ENCODE data around the gene CLIC3.

The CLIC3 gene

GRCh38 chr9:136950656-136951276 is 45.6 kb downstream of the CLIC3 start:
- DNase-seq, result no peak

DNA sequence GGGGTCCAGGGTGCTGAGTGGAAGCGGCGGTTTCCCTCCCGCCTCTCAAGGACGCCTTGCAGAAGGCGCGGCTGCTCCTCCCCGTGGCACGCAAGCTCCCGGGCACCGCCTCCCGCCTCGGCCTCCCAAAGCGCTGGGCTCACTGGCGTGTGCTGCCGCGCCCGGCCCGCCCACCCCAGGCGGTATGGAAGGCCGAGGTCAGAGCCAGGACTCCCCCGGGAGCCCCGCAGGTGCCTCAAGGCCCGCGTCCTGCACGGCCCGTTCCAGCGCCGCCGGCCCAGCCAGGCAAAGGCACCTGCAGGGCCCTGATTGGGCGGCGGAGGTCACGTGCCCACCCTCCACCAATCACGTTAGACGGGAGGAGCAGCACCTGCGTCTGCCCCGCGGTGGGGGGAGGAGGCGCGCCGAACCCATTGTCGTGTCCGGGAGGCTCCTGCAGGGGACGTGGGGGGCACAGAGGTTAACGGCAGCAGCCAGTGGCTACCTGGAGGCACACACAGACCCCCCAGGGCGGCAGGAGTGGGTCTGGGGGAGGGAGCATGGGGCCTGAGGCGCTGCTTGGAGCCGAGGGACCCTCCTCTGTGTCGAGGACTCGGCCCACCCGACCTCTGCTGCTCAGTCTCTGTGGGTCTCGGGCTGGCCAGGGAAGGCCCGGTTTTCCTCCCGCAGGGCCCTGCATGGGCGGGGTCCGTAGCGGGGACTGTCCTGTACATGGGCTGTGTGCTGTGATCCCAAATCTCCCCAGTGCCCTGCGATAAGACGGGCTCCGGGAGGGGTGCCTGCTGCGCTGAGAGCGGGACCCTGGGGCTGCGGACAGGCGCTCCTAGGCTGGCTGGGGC is 46.3 kb downstream of the CLIC3 start:
- DNase-seq, result peak; percentile 94

- DNase-seq, result no peak
Observed at GRCh38 chr9:136949239-136949816, 47.0 kb downstream of the CLIC3 start.

- DNase-seq, result peak; percentile 57
Observed at GRCh38 chr9:136947955-136948510, 48.3 kb downstream of the CLIC3 start.

GRCh38 chr9:136947028-136947891 is 49.1 kb downstream of the CLIC3 start:
- DNase-seq, result no peak

GRCh38 chr9:136946228-136947027 is 49.9 kb downstream of the CLIC3 start:
- DNase-seq, result no peak

DNA sequence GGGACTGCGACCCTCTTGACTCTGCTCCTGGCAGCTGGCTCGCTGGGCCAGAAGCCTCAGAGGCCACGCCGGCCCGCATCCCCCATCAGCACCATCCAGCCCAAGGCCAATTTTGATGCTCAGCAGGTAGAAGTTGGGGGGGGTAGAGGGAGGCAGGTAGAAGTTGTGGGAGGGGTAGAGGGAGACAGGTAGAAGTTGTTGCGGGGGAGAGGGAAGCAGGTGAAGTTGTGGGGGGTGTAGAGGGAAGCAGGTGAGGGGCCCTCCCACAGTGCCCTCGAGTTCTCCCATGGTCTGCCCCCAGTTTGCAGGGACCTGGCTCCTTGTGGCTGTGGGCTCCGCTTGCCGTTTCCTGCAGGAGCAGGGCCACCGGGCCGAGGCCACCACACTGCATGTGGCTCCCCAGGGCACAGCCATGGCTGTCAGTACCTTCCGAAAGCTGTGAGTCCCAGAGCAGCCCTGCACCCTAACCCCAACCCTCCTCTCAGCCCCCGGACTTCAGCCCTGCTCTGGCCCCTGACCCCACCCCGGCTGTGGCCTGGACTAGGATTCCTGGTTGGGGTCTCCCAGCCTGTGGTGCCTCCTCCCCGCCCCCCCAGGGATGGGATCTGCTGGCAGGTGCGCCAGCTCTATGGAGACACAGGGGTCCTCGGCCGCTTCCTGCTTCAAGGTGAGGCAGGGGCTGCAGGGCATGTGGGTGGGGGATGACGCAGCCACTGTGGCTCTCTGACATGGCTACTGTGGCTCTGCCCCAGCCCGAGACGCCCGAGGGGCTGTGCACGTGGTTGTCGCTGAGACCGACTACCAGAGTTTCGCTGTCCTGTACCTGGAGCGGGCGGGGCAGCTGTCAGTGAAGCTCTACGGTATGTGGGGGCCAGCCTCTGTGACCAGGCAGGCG is 50.8 kb downstream of the CLIC3 start:
- no peak for DNase-seq
